TTC549 (cell line): ENCODE data around the gene TLCD3A.
A peak's percentile ranks its signal among the peaks of the same experiment; 100 is the strongest.
"Not testable (repeated sequence)": the region's sequence is repeated elsewhere in the genome, so short reads cannot be mapped to it uniquely, and the experiment has no call there.

Experiments used
- FAIRE-seq: peaks from 2 replicates; lab custom pipeline; 2012; peaks lifted over from hg19 to GRCh38; lab: Jason Lieb, UNC

TLCD3A gene

GRCh38 chr17:732067-732901, at the start of gene TLCD3A:
TSS of gene TLCD3A (plus strand) at chr17:732596. CDS start at chr17:732648, 52 bp downstream.
- FAIRE-seq: no peak

- FAIRE-seq: no peak
These were observed 49.4 kb upstream of the TLCD3A start for GRCh38 chr17:683040-683439.

DNA sequence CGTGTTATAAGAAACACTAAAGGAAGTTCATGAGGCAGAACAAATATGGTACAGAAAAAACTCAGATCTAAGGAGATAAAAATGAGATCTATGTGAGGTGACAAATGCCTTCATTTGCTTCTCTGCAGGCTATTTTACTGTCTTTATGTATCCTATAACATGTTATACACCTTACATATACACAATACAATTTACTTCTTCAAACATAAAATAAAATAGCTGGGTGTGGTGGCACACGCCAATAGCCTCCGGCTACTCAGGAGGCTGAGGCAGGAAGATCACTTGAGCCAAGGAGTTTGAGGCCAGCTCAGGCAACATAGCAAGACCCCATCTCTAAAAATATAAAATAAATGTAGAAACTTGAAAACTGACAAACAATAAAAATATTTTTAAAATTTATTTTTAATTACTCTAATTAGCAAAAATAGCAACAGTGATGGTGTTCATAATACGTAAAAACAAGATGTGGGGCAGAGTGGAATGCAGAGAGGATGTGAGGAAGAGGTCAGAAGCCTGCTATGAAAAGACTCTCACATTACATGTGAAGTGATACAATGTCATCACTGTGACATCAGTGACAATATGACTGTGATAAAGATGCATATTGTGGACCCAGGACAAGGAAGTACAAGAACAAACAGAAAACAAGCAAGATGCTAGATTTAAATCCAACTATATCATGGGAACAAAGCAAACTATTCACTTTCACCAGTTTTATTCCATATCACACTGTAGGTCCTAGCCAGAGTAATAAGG, 48.7 kb upstream of the TLCD3A start:
- no peak for FAIRE-seq

GRCh38 chr17:685006-685405, 47.4 kb upstream of the TLCD3A start:
- no peak for FAIRE-seq

DNA sequence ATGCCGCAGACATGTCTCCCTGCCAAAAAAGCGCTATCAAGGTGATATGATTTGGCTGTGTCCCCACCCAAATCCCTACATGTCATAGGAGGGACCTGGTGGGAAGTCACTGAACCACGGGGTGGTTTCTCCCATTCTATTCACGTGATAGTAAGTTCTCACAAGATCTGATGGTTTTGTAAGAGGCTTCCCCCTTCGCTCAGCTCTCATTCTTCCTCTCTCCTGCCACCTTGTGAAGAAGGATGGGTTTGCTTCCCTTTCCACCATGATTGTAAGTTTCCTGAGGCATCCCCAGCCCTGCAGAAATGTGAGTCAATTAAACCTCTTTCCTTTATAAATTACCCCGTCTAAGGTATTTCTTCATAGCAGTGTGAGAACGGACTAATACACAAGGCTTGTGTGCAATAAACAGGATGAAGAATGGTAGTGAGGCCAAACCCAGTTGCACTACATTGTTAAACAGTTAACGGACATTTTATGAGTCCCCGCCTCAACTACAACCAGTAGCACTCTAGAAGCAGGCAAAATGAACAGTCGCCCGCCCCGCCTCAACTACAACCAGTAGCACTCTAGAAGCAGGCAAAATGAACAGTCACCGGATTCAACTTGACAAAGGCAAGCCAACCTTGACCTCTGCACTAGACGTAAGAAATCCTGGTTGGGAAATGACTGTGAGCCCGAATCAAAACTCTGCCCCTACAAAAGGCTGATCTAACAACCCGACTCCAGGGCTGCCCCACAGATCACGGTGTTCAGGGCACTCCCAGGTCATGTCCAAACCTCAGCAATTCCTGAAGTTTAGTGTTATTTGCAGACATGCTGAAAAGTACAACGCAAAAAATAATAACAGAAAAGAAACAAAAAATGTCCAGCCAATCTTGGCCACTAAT, 44.1 kb upstream of the TLCD3A start:
- no peak for FAIRE-seq

- no peak for FAIRE-seq
These were observed 42.7 kb upstream of the TLCD3A start for GRCh38 chr17:689556-690275.

GRCh38 chr17:690361-690760, 42.0 kb upstream of the TLCD3A start:
- FAIRE-seq: no peak

GRCh38 chr17:691423-691822, 41.0 kb upstream of the TLCD3A start:
- no peak for FAIRE-seq

DNA sequence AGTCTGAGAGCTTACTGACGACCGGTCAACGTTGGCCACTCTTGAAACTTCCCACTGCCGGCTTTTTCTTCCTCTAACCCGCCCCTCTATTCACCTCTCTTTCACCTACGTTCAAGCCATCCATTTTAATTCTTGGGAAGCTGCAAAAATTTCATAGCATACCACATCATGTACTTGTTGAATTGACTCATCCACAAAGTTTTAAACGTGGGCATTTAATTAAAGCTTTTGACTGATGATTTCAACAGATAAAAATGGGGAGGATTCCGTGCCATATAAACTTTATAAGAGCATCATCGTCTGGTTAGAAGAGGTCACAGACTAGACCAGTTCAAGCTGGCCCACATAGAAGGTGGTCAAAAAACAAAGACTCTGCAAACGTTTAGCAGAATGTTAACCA, 40.3 kb upstream of the TLCD3A start:
- FAIRE-seq: no peak

GRCh38 chr17:693791-694638, 38.4 kb upstream of the TLCD3A start:
- no peak for FAIRE-seq

DNA sequence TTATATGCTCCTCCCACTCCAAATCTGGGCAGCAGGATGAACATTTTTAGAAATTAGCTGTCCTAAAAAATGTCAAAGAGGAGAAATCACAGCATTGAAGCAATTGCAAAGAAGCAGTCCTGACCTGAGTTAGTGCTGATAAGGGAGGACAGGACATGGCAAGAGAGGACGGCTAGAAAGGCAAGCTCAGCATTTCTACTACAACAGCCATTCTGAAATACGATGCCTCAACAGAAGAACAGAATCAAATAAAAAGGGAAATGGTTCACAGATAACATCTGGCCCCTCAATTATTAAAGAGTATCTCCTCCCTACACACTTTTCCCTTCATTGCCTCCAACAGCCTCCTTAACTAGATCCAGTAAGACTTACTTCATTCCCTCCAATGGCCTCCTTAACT, 36.0 kb upstream of the TLCD3A start:
- no peak for FAIRE-seq

- no peak for FAIRE-seq
These were observed 34.7 kb upstream of the TLCD3A start for GRCh38 chr17:697682-698081.

DNA sequence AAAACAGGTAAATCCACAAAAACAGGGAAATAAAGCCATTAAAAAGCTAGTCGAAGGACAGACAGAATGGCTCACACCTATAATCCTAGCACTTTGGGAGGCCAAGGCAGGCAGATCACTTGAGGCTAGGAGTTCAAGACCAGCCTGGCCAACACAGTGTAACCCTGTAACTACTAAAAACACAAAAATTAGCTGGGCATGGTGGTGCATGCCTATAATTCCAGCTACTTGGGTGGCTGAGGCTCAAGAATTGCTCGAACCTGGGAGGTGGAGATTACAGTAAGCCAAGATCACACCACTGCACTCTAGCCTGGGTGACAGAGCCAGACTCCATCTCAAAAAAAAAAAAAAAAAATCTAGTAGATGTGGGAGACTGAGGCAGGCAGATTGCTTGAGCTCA, 34.3 kb upstream of the TLCD3A start:
- not testable (repeated sequence) for FAIRE-seq

- FAIRE-seq: no peak
These were observed 33.1 kb upstream of the TLCD3A start for GRCh38 chr17:699345-699744.

DNA sequence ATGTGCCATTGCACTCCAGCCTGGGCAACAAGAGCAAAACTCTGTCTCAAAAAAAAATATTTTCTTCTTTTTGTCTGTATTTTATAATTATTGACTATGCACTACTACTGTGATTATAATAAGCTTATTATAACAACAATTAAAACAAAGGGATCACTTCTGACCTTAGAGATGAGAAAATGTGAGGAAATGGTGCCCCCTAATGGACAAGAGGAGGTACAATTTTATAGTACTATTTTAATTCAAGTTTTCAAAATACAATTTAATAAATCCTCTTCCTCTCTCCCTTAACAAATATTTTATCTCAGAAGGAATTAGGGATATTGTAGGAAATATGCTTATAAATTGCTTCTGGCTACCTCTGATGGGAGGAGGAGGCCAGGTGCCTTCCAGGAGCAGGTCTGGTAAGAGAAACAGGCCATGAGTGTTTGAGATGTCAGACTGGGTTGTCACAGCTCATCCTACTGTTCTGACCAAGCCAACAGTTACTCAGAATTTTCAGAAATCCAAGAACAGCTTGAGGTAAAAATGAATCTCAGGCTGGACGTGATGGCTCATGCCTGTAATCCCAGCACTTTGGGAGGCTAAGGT, 31.8 kb upstream of the TLCD3A start:
- FAIRE-seq: peak; percentile 77

DNA sequence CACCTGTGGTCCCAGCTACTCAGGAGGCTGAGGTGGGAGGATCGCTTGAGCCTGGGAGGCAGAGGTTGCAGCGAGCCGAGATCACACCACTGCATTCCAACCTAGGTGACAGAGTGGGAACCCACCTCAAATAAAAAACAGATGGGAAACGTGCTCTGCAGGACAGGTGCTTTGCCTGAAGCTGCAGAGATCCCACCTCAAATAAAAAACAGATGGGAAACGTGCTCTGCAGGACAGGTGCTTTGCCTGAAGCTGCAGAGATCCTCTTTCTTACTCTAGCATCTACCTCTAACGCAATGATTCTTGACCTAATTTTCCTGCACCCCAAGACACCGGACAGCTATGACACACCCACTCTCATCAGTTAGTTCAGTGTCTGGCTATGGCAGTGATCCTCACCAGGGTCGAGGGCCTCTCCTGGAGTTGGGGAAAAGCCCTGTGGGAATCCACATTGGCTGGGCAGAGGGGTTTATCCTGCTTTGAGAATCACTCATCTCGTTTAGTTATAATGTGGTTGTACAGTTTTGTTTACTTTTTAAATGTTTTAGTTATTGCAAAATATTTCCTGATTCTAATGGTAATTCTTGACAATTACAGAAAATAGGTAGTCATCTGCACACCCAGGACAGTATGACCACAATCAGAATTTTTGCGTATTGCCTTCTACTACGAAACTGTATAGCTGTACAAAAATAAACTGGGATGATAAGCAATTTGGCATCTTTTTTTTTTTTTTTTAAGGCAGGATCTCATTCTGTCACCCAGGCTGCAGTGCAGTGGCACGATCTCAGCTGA, 29.1 kb upstream of the TLCD3A start:
- FAIRE-seq: no peak

DNA sequence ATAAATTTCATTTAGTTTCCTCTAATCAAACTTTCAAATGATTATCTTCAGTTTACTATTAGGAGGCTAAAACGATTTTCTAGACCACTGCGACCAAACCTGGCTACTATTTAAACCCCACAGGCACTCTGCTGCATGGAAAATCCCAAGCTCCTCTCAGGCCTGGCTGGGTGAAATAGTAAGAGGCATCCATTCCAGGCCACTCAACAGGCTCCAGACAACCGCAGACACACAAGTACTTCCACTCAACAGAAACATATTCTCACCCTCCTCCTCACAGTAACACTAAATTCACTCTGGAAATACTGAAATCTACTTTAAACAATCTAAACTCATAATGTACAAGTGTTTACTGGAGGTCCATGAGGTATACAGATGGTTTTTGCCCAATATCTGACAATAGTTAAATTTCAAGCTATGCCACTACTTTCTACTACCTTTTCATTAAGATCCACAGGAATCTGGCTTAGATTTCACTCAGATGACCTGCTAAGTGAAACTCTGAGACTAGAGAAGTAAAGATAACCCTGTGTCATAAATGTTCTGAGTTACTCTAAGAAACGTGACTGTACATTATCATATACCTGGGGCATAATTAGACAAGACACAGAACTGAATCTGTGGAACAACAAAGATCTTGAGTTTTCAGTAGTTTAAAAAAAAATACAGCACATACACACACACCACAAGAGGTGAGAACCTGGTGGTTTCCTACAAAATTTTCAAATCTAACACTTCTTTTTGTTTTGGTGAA, 28.1 kb upstream of the TLCD3A start:
- no peak for FAIRE-seq

GRCh38 chr17:705011-705410, 27.4 kb upstream of the TLCD3A start:
- no peak for FAIRE-seq

DNA sequence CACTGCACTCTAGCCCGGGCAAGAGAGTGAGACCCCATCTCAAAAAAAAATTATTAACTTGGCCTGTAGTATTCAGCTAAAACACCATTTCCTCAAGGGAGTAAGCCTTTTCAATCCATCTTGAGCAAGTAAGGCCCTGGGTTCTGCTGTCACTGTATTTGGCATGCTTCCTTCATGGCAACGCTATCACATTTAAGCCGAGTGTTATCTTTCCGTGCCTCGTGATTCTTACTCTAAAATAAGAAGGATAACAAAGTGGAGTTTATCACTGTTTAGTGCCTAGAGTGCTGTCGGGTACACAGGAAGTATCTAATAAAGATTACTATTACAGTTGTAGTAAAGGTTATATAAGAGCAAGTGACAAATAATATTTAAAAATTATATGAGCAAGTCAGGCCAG, 26.5 kb upstream of the TLCD3A start:
- FAIRE-seq: no peak
